ENCODE data around the gene STAG2. TPM values are rescaled to one million over a fixed set of nuclear protein-coding genes. Genes with fewer than 3 reads are reported as not detected.
"Not testable (repeated sequence)": the region's sequence is repeated elsewhere in the genome, so short reads cannot be mapped to it uniquely, and the experiment has no call there.

The STAG2 gene
- total and polyA plus RNA-seq, 3 experiments from 2014 or later, result 62.0 to 122 (median 116) TPM

DNA sequence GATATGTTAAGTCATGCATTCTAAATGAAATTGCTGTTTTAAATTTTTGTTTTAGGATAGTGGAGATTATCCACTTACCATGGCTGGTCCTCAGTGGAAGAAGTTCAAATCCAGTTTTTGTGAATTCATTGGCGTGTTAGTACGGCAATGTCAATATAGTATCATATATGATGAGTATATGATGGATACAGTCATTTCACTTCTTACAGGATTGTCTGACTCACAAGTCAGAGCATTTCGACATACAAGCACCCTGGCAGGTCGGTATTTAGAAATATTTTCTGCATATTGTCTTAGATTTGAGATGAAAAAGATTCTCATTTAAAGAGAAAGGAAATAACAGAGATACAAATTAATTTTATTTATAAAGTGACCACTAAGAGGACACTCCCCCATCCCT is 83.6 kb downstream of the STAG2 start:
- POLR2A ChIA-PET, result no interaction called here
- H3K36me3 ChIP-seq (ENCODE audit: insufficient read depth, low read length), result peaks cover 6% of the 10 kb centered on the region

DNA sequence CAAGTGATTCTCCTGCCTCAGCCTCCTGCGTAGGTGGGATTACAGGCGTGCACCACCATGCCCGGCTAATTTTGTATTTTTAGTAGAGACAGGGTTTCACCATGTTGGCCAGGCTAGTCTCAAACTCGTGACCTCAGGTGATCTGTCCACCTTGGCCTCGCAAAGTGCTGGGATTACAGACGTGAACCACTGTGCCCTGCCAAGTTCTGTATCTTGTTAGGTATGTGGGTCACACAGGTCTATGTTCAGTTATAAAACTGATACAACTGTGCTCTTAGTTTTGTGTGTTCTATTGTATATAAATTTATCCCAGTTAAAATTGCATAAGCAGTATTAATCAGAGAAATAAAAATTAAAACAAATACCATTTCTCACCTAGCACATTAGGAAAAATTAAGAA is 122.9 kb downstream of the STAG2 start:
- DNase-seq; H3K9me3 ChIP-seq (ENCODE audit: low read length); CTCF ChIA-PET; H3K9me3 Mint-ChIP-seq; H3K4me3 ChIP-seq (ENCODE audit: low read length); H3K4me3 Mint-ChIP-seq; H3K27me3 Mint-ChIP-seq; H3K27ac ChIP-seq (ENCODE audit: low read depth, low read length); H3K27me3 ChIP-seq (ENCODE audit: insufficient read depth, low read length, poor library complexity, severe bottlenecking); POLR2A ChIA-PET: not testable (repeated sequence)
- H3K4me1 Mint-ChIP-seq, result peaks cover 21 to 34% (median 33%) of the 10 kb centered on the region in 3 donors
- Histone ChIP-seq H3K36me3 (ENCODE audit: insufficient read depth, low read length) (peaks cover 11% of the 10 kb centered on the region), H3K4me1 (ENCODE audit: insufficient read depth, low read length) (peaks cover 22% of the 10 kb centered on the region)
- H3K36me3 Mint-ChIP-seq, result peaks cover 7 to 73% (median 11%) of the 10 kb centered on the region in 3 donors
- peak overlapping the region in 1 of 8 donors; percentile 23 for H3K27ac Mint-ChIP-seq

More for the DNA sequence above, 83.6 kb downstream of the STAG2 start:
- peaks cover 5% of the 10 kb centered on the region for H3K4me1 ChIP-seq (ENCODE audit: insufficient read depth, low read length)
- H3K36me3 Mint-ChIP-seq, result peaks cover 0 to 58% (median 10%) of the 10 kb centered on the region in 3 donors
- no peaks in the 10 kb centered on the region for H3K27me3 ChIP-seq (ENCODE audit: insufficient read depth, low read length, poor library complexity, severe bottlenecking)
- peaks cover 13 to 26% (median 16%) of the 10 kb centered on the region in 3 donors for H3K4me1 Mint-ChIP-seq
- no peak overlapping the region for H3K27ac ChIP-seq (ENCODE audit: low read depth, low read length)
- no peaks in the 10 kb centered on the region for H3K9me3 Mint-ChIP-seq
- CTCF ChIA-PET, result no interaction called here
- no peak for DNase-seq
- no peak overlapping the region for H3K4me3 Mint-ChIP-seq
- no peaks in the 10 kb centered on the region for H3K9me3 ChIP-seq (ENCODE audit: low read length)
- H3K27me3 Mint-ChIP-seq, result no peaks in the 10 kb centered on the region
- peak overlapping the region in 2 of 8 donors; percentile 23 to 75 for H3K27ac Mint-ChIP-seq
- no peak overlapping the region for H3K4me3 ChIP-seq (ENCODE audit: low read length)

DNA sequence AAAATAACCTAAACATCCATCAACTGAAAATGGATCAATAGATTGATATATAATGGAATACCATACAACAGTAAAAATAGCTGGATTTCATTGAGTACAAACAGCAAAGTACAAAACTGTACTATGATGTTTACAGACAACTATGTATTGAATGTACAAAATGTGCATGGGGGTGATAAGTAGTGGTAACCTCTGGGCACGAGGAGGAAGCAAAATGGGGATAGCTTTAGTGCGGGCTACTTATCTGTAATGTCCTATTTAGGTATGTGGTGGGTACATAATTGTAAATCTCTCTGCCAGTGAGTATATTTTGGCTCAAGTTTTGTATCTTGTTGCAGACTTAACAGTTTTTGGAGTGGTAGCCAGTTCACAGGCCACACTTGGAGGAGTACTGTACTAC is 123.6 kb downstream of the STAG2 start:
- POLR2A ChIA-PET, result no interaction called here

DNA sequence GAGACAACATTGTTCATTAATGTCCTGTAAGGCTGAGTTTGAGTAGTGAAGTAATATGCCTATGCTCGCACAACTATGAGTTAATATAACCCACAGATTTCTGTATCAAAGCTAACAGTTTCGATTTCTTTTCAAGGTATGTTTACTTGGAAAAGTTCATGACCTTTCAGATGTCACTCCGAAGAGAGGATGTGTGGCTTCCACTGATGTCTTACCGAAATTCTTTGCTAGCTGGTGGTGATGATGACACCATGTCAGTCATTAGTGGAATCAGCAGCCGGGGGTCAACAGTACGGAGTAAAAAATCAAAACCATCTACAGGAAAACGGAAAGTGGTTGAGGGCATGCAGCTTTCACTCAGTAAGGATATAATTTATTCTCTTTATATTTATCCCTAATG is 124.9 kb downstream of the STAG2 start:
- peak in 3 of 5 donors; percentile 48 to 51 (median 50) for DNase-seq
- Histone ChIP-seq H3K27me3 (ENCODE audit: insufficient read depth, low read length, poor library complexity, severe bottlenecking) (no peaks in the 10 kb centered on the region), H3K4me3 (ENCODE audit: low read length) (no peak overlapping the region), H3K4me1 (ENCODE audit: insufficient read depth, low read length) (peaks cover 22% of the 10 kb centered on the region), H3K9me3 (ENCODE audit: low read length) (no peaks in the 10 kb centered on the region), H3K27ac (ENCODE audit: low read depth, low read length) (peak overlapping the region; percentile 29), H3K36me3 (ENCODE audit: insufficient read depth, low read length) (peaks cover 20% of the 10 kb centered on the region)
- Mint-ChIP-seq H3K4me3 (peak overlapping the region in 5 of 7 donors; percentile 1 to 65 (median 13)), H3K9me3 (no peaks in the 10 kb centered on the region), H3K36me3 (peaks cover 0 to 77% (median 10%) of the 10 kb centered on the region in 3 donors), H3K4me1 (peaks cover 21 to 38% (median 36%) of the 10 kb centered on the region in 3 donors), H3K27me3 (no peaks in the 10 kb centered on the region), H3K27ac (peak overlapping the region; percentile 72 to 92 (median 88))
- ChIA-PET POLR2A (no interaction called here), CTCF (interaction anchor here (1.5 kb wide), 1 partner anchor 10 kb away, joined by 5 read pairs; no protein-coding TSS in a partner anchor)

More for the DNA sequence above, 123.6 kb downstream of the STAG2 start:
- Mint-ChIP-seq H3K4me3 (peak overlapping the region in 2 of 7 donors; percentile 28 to 37), H3K27me3 (no peaks in the 10 kb centered on the region), H3K9me3 (peaks cover 0 to 3% (median 0%) of the 10 kb centered on the region in 5 donors), H3K36me3 (peaks cover 5 to 73% (median 11%) of the 10 kb centered on the region in 3 donors), H3K27ac (peak overlapping the region; percentile 8 to 83 (median 36)), H3K4me1 (peaks cover 21 to 35% (median 33%) of the 10 kb centered on the region in 3 donors)
- Histone ChIP-seq H3K9me3 (ENCODE audit: low read length) (no peaks in the 10 kb centered on the region), H3K27ac (ENCODE audit: low read depth, low read length) (no peak overlapping the region), H3K4me1 (ENCODE audit: insufficient read depth, low read length) (peaks cover 22% of the 10 kb centered on the region), H3K4me3 (ENCODE audit: low read length) (no peak overlapping the region), H3K27me3 (ENCODE audit: insufficient read depth, low read length, poor library complexity, severe bottlenecking) (no peaks in the 10 kb centered on the region), H3K36me3 (ENCODE audit: insufficient read depth, low read length) (peaks cover 11% of the 10 kb centered on the region)
- no peak for DNase-seq
- CTCF ChIA-PET, result no interaction called here

DNA sequence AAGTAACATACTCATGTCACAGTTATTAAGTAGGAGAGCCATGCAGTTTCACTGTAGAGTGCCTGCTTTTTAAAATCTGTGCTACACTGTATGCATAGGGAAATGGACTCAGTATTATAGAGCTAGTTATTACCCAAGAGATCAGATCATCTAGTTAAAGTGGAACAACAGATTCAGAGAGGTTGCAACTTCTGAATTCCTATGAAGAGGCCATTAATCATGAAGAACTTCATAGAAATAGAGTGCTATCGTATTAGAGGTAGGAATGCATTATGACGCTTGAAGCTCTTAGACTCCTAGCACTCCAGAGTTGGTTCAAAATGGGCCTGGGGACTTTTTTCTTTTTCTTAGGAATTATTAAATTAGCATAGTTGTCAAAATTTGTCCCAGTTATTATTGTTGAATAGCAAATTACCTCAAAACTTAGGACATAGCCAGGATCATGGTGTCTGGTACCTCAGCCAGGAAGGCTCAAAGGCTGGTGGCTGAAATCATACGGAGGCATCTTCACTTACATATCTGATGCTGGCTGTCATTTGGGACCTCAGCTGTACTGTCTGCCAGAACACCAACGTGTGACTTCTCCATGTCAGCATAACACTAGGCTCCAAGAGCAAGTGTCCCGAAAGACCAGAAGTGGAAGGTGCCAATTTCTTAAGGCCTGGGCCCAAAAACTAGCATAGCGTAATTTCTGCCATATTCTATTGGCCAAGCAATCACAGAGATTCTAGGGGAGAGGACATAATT is 125.7 kb downstream of the STAG2 start:
- H3K27me3 ChIP-seq (ENCODE audit: insufficient read depth, low read length, poor library complexity, severe bottlenecking), result no peaks in the 10 kb centered on the region
- H3K36me3 Mint-ChIP-seq, result peaks cover 0 to 77% (median 8%) of the 10 kb centered on the region in 3 donors
- peaks cover 19 to 35% (median 32%) of the 10 kb centered on the region in 3 donors for H3K4me1 Mint-ChIP-seq
- peak overlapping the region; percentile 29 for H3K27ac ChIP-seq (ENCODE audit: low read depth, low read length)
- DNase-seq, result no peak
- H3K36me3 ChIP-seq (ENCODE audit: insufficient read depth, low read length), result peaks cover 24% of the 10 kb centered on the region
- CTCF ChIA-PET, result interaction anchor here (1.5 kb wide), 1 partner anchor 10 kb away, joined by 5 read pairs; no protein-coding TSS in a partner anchor
- H3K9me3 Mint-ChIP-seq, result no peaks in the 10 kb centered on the region
- H3K4me3 Mint-ChIP-seq, result no peak overlapping the region
- peak overlapping the region; percentile 27 for H3K4me3 ChIP-seq (ENCODE audit: low read length)
- no peaks in the 10 kb centered on the region for H3K9me3 ChIP-seq (ENCODE audit: low read length)
- H3K27ac Mint-ChIP-seq, result peak overlapping the region in 6 of 8 donors; percentile 13 to 92 (median 82)
- peaks cover 21% of the 10 kb centered on the region for H3K4me1 ChIP-seq (ENCODE audit: insufficient read depth, low read length)
- no peaks in the 10 kb centered on the region for H3K27me3 Mint-ChIP-seq
- POLR2A ChIA-PET, result no interaction called here

DNA sequence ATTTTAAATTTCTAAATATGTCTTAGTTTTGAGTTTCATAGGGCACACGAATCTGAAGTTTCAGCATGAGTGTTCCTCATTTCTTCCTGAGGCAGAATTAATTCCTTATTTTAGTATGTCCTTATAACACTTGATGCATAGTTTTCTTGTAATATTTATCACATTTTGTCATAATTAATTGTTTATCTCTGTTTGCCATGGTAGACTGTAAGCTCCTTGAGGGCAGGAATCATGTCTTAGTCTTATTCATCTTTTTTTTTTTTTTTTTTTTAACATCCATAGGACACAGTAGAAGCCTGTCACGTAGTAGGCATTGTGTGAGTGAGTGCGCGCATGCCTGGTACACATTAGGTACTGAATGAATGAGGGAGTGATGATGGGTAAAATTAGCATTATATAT is 131.7 kb downstream of the STAG2 start:
- peaks cover 0 to 9% (median 8%) of the 10 kb centered on the region in 3 donors for H3K4me1 Mint-ChIP-seq
- Histone ChIP-seq H3K27ac (ENCODE audit: low read depth, low read length) (no peak overlapping the region), H3K9me3 (ENCODE audit: low read length) (no peaks in the 10 kb centered on the region), H3K36me3 (ENCODE audit: insufficient read depth, low read length) (peaks cover 23% of the 10 kb centered on the region), H3K4me3 (ENCODE audit: low read length) (no peak overlapping the region), H3K27me3 (ENCODE audit: insufficient read depth, low read length, poor library complexity, severe bottlenecking) (no peaks in the 10 kb centered on the region), H3K4me1 (ENCODE audit: insufficient read depth, low read length) (no peaks in the 10 kb centered on the region)
- H3K9me3 Mint-ChIP-seq, result no peaks in the 10 kb centered on the region
- peaks cover 0 to 76% (median under 1%) of the 10 kb centered on the region in 3 donors for H3K36me3 Mint-ChIP-seq
- no peak overlapping the region for H3K4me3 Mint-ChIP-seq
- no peaks in the 10 kb centered on the region for H3K27me3 Mint-ChIP-seq
- ChIA-PET POLR2A (interaction anchor here (0.6 to 0.7 kb wide), 2 partner anchors 207 to 262 kb away, joined by 3 to 8 read pairs; no protein-coding TSS in a partner anchor), CTCF (no interaction called here)
- no peak for DNase-seq
- no peak overlapping the region for H3K27ac Mint-ChIP-seq

DNA sequence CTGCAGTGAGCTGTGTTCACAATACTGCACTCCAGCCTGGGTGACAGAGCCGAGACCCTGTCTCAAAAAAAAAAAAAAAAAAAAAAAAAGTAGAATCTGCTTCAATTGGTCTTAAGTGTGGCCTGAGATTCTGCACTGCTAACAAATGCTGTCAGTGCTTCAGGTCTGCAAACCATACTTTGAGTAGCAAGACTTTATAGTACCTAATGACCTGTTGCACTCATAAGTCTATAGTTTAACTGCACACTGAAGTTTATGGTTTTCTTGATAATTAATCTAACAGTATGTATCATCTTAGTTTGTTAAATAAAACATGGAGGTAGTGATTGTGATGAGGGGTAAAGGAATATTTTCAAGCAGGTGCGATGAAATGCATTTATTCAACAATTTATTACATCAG is 135.6 kb downstream of the STAG2 start:
- CTCF ChIA-PET, result interaction anchor here (0.7 kb wide), 1 partner anchor 10 kb away, joined by 5 read pairs; no protein-coding TSS in a partner anchor
- POLR2A ChIA-PET, result no interaction called here
- no peaks in the 10 kb centered on the region for H3K27me3 ChIP-seq (ENCODE audit: insufficient read depth, low read length, poor library complexity, severe bottlenecking)
- DNase-seq, result no peak
- Mint-ChIP-seq H3K4me1 (peaks cover 0 to 6% (median 5%) of the 10 kb centered on the region in 3 donors), H3K4me3 (no peak overlapping the region), H3K27ac (no peak overlapping the region), H3K27me3 (no peaks in the 10 kb centered on the region), H3K36me3 (peaks cover 0 to 62% (median 2%) of the 10 kb centered on the region in 3 donors), H3K9me3 (no peaks in the 10 kb centered on the region)
- peaks cover 17% of the 10 kb centered on the region for H3K36me3 ChIP-seq (ENCODE audit: insufficient read depth, low read length)
- H3K9me3 ChIP-seq (ENCODE audit: low read length), result no peaks in the 10 kb centered on the region
- H3K27ac ChIP-seq (ENCODE audit: low read depth, low read length), result no peak overlapping the region
- no peak overlapping the region for H3K4me3 ChIP-seq (ENCODE audit: low read length)
- no peaks in the 10 kb centered on the region for H3K4me1 ChIP-seq (ENCODE audit: insufficient read depth, low read length)

DNA sequence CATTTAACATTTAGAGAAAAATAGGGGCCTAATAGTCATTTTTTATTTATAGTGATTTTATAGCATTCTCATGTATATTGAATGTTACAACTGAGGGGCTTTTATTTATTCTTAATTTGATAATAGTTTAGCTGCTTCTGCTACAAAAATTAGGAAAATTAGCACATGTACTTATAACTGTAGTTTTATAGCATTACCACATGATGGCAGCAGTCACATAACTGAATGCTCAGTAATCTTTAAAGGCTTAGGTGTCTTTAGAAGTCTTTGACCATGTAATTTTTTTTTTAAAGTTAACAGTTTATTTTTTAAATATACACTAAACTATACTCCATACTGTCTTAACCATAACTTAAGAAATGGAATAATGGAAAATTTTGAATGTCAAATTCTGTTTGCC is 136.6 kb downstream of the STAG2 start:
- H3K4me3 ChIP-seq (ENCODE audit: low read length), result no peak overlapping the region
- Mint-ChIP-seq H3K4me1 (peaks cover 0 to 6% (median 5%) of the 10 kb centered on the region in 3 donors), H3K4me3 (no peak overlapping the region), H3K36me3 (peaks cover 0 to 59% (median 2%) of the 10 kb centered on the region in 3 donors), H3K27ac (peak overlapping the region in 2 of 8 donors; percentile 36 to 39), H3K9me3 (no peaks in the 10 kb centered on the region), H3K27me3 (no peaks in the 10 kb centered on the region)
- peaks cover 12% of the 10 kb centered on the region for H3K36me3 ChIP-seq (ENCODE audit: insufficient read depth, low read length)
- no peaks in the 10 kb centered on the region for H3K9me3 ChIP-seq (ENCODE audit: low read length)
- H3K27ac ChIP-seq (ENCODE audit: low read depth, low read length), result no peak overlapping the region
- ChIA-PET CTCF (no interaction called here), POLR2A (no interaction called here)
- DNase-seq, result peak in 2 of 5 donors; percentile 15 to 17
- H3K4me1 ChIP-seq (ENCODE audit: insufficient read depth, low read length), result no peaks in the 10 kb centered on the region
- no peaks in the 10 kb centered on the region for H3K27me3 ChIP-seq (ENCODE audit: insufficient read depth, low read length, poor library complexity, severe bottlenecking)

All from CD8-positive, alpha-beta memory T cell (primary cell).